ENCODE measurements around the gene ARAP1.

The ARAP1 gene

GRCh38 chr11:72702577-72703241, 49.5 kb downstream of the ARAP1 start:
- H3K27me3 ChIP-seq (replicated peaks; ENCODE audit: control insufficient read depth, insufficient read depth, low read length), result no peaks in the 10 kb centered on the region
- H3K36me3 ChIP-seq (ENCODE audit: control insufficient read depth, insufficient read depth, low read length), result peaks cover 66% of the 10 kb centered on the region
- H3K4me3 ChIP-seq (replicated peaks; ENCODE audit: low read depth, low read length), result no peak overlapping the region

GRCh38 chr11:72702096-72702495, 50.1 kb downstream of the ARAP1 start:
- Histone ChIP-seq H3K27me3 (replicated peaks; ENCODE audit: control insufficient read depth, insufficient read depth, low read length) (no peaks in the 10 kb centered on the region), H3K4me3 (replicated peaks; ENCODE audit: low read depth, low read length) (no peak overlapping the region), H3K36me3 (ENCODE audit: control insufficient read depth, insufficient read depth, low read length) (peaks cover 65% of the 10 kb centered on the region)
- no peak for TF ChIP-seq CTCF (IDR thresholded peaks at IDR 0.05; ENCODE audit: insufficient read depth, low read length, poor library complexity, severe bottlenecking)
- no peak for DNase-seq (ENCODE audit: extremely low read depth, insufficient read length)

More at GRCh38 chr11:72702577-72703241, 49.5 kb downstream of the ARAP1 start:
- no peak for DNase-seq (ENCODE audit: extremely low read depth, insufficient read length)
- TF ChIP-seq CTCF (IDR thresholded peaks at IDR 0.05; ENCODE audit: insufficient read depth, low read length, poor library complexity, severe bottlenecking), result no peak

GRCh38 chr11:72701466-72701865, 50.7 kb downstream of the ARAP1 start:
- no peak for TF ChIP-seq CTCF (IDR thresholded peaks at IDR 0.05; ENCODE audit: insufficient read depth, low read length, poor library complexity, severe bottlenecking)
- peaks cover 64% of the 10 kb centered on the region for H3K36me3 ChIP-seq (ENCODE audit: control insufficient read depth, insufficient read depth, low read length)
- no peaks in the 10 kb centered on the region for H3K27me3 ChIP-seq (replicated peaks; ENCODE audit: control insufficient read depth, insufficient read depth, low read length)
- no peak overlapping the region for H3K4me3 ChIP-seq (replicated peaks; ENCODE audit: low read depth, low read length)
- DNase-seq (ENCODE audit: extremely low read depth, insufficient read length), result no peak

- no peak for TF ChIP-seq CTCF (IDR thresholded peaks at IDR 0.05; ENCODE audit: insufficient read depth, low read length, poor library complexity, severe bottlenecking)
- Histone ChIP-seq H3K36me3 (ENCODE audit: control insufficient read depth, insufficient read depth, low read length) (peaks cover 65% of the 10 kb centered on the region), H3K27me3 (replicated peaks; ENCODE audit: control insufficient read depth, insufficient read depth, low read length) (no peaks in the 10 kb centered on the region), H3K4me3 (replicated peaks; ENCODE audit: low read depth, low read length) (no peak overlapping the region)
- no peak for DNase-seq (ENCODE audit: extremely low read depth, insufficient read length)
These were observed 52.1 kb downstream of the ARAP1 start for GRCh38 chr11:72700146-72700545.

- no peaks in the 10 kb centered on the region for H3K27me3 ChIP-seq (replicated peaks; ENCODE audit: control insufficient read depth, insufficient read depth, low read length)
- no peak for TF ChIP-seq CTCF (IDR thresholded peaks at IDR 0.05; ENCODE audit: insufficient read depth, low read length, poor library complexity, severe bottlenecking)
- H3K36me3 ChIP-seq (ENCODE audit: control insufficient read depth, insufficient read depth, low read length), result peaks cover 72% of the 10 kb centered on the region
- no peak for DNase-seq (ENCODE audit: extremely low read depth, insufficient read length)
- no peak overlapping the region for H3K4me3 ChIP-seq (replicated peaks; ENCODE audit: low read depth, low read length)
These were observed 54.4 kb downstream of the ARAP1 start for GRCh38 chr11:72697814-72698213.

Data from GM06990 (cell line).